ENCODE results near the gene BIRC2. TPM values are rescaled to one million over a fixed set of nuclear protein-coding genes. Genes with fewer than 3 reads are reported as not detected.

BIRC2 gene
- total and polyA plus RNA-seq, 4 donors: 14.1 to 46.7 (median 29.5) TPM

- no peak overlapping the region for H3K4me3 ChIP-seq (ENCODE audit: low read depth in 1 of 3, low read length in 3 of 3)
- 99% methylated on average over 1 of the region's 1 CpG for WGBS
- no peaks in the 10 kb centered on the region for H3K27me3 ChIP-seq (ENCODE audit: control insufficient read depth in 4 of 4, insufficient read depth in 4 of 4, low read length in 3 of 4)
- TF ChIP-seq GABPA (IDR thresholded peaks at IDR 0.05 in 1 of 2, conservative IDR thresholded peaks at IDR 0.05 in 1 of 2) (no peak), EGR1 (IDR thresholded peaks at IDR 0.05; ENCODE audit: low read depth in 2 of 2) (no peak), ATF3 (IDR thresholded peaks at IDR 0.05) (no peak), CTCF (IDR thresholded peaks at IDR 0.05; ENCODE audit: low read depth, low read length, missing input control) (no peak), FOXA2 (IDR thresholded peaks at IDR 0.05) (no peak), REST (IDR thresholded peaks at IDR 0.05) (no peak), YY1 (IDR thresholded peaks at IDR 0.05) (no peak), RAD21 (IDR thresholded peaks at IDR 0.05) (no peak), FOXA1 (IDR thresholded peaks at IDR 0.05) (no peak), TAF1 (conservative IDR thresholded peaks at IDR 0.05) (no peak), HNF4G (IDR thresholded peaks at IDR 0.05) (no peak), SP1 (IDR thresholded peaks at IDR 0.05) (no peak), HNF4A (conservative IDR thresholded peaks at IDR 0.05) (no peak), MAX (IDR thresholded peaks at IDR 0.05) (no peak), ZBTB33 (IDR thresholded peaks at IDR 0.05) (no peak)
- no peak for DNase-seq (ENCODE audit: low spot score)
- no peak overlapping the region for H3K27ac ChIP-seq (ENCODE audit: low read depth in 1 of 2, low read length in 2 of 2)
- no peak overlapping the region for H3K9ac ChIP-seq (ENCODE audit: low read depth in 1 of 2, low read length in 2 of 2)
- peaks cover 2 to 18% (median 3%) of the 10 kb centered on the region in 4 donors for H3K36me3 ChIP-seq (ENCODE audit: control insufficient read depth in 4 of 4, insufficient read depth in 3 of 4, low read depth in 1 of 4, low read length in 3 of 4)
- H3K4me1 ChIP-seq (ENCODE audit: control insufficient read depth in 4 of 4, insufficient read depth in 4 of 4, low read length in 3 of 4): peaks cover 0 to 7% (median 2%) of the 10 kb centered on the region in 4 donors
- no peaks in the 10 kb centered on the region for H3K9me3 ChIP-seq (ENCODE audit: control insufficient read depth in 4 of 4, low read length in 3 of 4)
Observed at GRCh38 chr11:102408339-102408738, 61.3 kb downstream of the BIRC2 start.

GRCh38 chr11:102410382-102410784, 63.4 kb downstream of the BIRC2 start:
- peaks cover 2 to 14% (median 3%) of the 10 kb centered on the region in 4 donors for H3K36me3 ChIP-seq (ENCODE audit: control insufficient read depth in 4 of 4, insufficient read depth in 3 of 4, low read depth in 1 of 4, low read length in 3 of 4)
- no peaks in the 10 kb centered on the region for H3K9me3 ChIP-seq (ENCODE audit: control insufficient read depth in 4 of 4, low read length in 3 of 4)
- H3K9ac ChIP-seq (ENCODE audit: low read depth in 1 of 2, low read length in 2 of 2): no peak overlapping the region
- no peak overlapping the region for H3K4me3 ChIP-seq (ENCODE audit: low read depth in 1 of 3, low read length in 3 of 3)
- DNase-seq (ENCODE audit: low spot score): no peak
- H3K4me1 ChIP-seq (ENCODE audit: control insufficient read depth in 4 of 4, insufficient read depth in 4 of 4, low read length in 3 of 4): peaks cover 0 to 7% (median 2%) of the 10 kb centered on the region in 4 donors
- 84% methylated on average over 5 of the region's 5 CpGs for WGBS
- H3K27ac ChIP-seq (ENCODE audit: low read depth in 1 of 2, low read length in 2 of 2): no peak overlapping the region
- TF ChIP-seq EGR1 (IDR thresholded peaks at IDR 0.05; ENCODE audit: low read depth in 2 of 2) (no peak), FOXA1 (IDR thresholded peaks at IDR 0.05) (no peak), YY1 (IDR thresholded peaks at IDR 0.05) (no peak), JUND (IDR thresholded peaks at IDR 0.05) (no peak), SP1 (IDR thresholded peaks at IDR 0.05) (no peak)
- no peaks in the 10 kb centered on the region for H3K27me3 ChIP-seq (ENCODE audit: control insufficient read depth in 4 of 4, insufficient read depth in 4 of 4, low read length in 3 of 4)

Measured in liver (tissue), 9 donors.